Loucy (cell line): ENCODE data around the gene PARD3B.

ENCODE experiments used
- CTCF ChIP-seq: fragments of 200-600 bp; sonication (generic); conservative IDR thresholded peaks from 2 replicates; pipeline ENCODE4 v1.5.1; 2014; ENCODE audit warnings: mild to moderate bottlenecking, antibody characterized with exemption, low read length
- EZH2phosphoT487 ChIP-seq: fragments of 200-600 bp; IDR thresholded peaks from 2 replicates; pipeline ENCODE4 v1.6.1; 2018; ENCODE audit warnings: antibody characterized with exemption, mild to moderate bottlenecking, moderate library complexity, borderline replicate concordance

GRCh38 chr2:205590759-205591158 is 1045.5 kb downstream of the PARD3B start:
- no peak for TF ChIP-seq CTCF
- no peak for TF ChIP-seq EZH2phosphoT487
